Fibroblast of the aortic adventitia (primary cell): ENCODE data around the gene CCNL2. TPM values are rescaled to one million over a fixed set of nuclear protein-coding genes. Genes with fewer than 3 reads are reported as not detected.

Experiments
- DNase-seq: peaks from one replicate; pipeline ENCODE4 v3.0.0-alpha.2; 2010; ENCODE audit warnings: low read depth
- H3K4me3 ChIP-seq: 2 replicates; pipeline ENCODE4 v1.5.1; 2011; ENCODE audit warnings: low read depth, mild to moderate bottlenecking, control low read depth, low read length, moderate library complexity
- CTCF ChIP-seq: IDR thresholded peaks from 2 replicates; pipeline ENCODE4 v1.5.1; 2011; ENCODE audit warnings: mild to moderate bottlenecking, low read length, control low read depth, inconsistent platforms; ENCODE audit not compliant: insufficient read depth
- total RNA-seq: library from RNA; depleted of rRNA; stranded (reverse); fragments of >200 nt; gene quantifications from 2 replicates; pipeline ENCODE4 v1.2.3, GENCODE V29; 2012; ENCODE audit warnings: low replicate concordance

Gene CCNL2
- total RNA-seq, 1 donor, result 102 TPM

GRCh38 chr1:1400576-1401456 is 1.7 kb upstream of the CCNL2 start:
- DNase-seq, result no peak
- TF ChIP-seq CTCF, result no peak
- peak overlapping the region; percentile 98 for H3K4me3 ChIP-seq

GRCh38 chr1:1399872-1400575 is 889 bp upstream of the CCNL2 start:
- TF ChIP-seq CTCF, result no peak
- DNase-seq, result peak; percentile 34
- peak overlapping the region; percentile 98 for H3K4me3 ChIP-seq

- H3K4me3 ChIP-seq, result peak overlapping the region; percentile 94
- DNase-seq, result no peak
Observed at GRCh38 chr1:1398677-1399186, 403 bp downstream of the CCNL2 start.

GRCh38 chr1:1397839-1398523 is 1.2 kb downstream of the CCNL2 start:
- DNase-seq, result peak; percentile 43
- no peak for TF ChIP-seq CTCF
- peak overlapping the region; percentile 94 for H3K4me3 ChIP-seq

More at GRCh38 chr1:1398677-1399186, 403 bp downstream of the CCNL2 start:
- no peak for TF ChIP-seq CTCF

GRCh38 chr1:1395166-1395565 is 4.0 kb downstream of the CCNL2 start:
- no peak overlapping the region for H3K4me3 ChIP-seq
- TF ChIP-seq CTCF, result no peak
- DNase-seq, result no peak

- no peak for TF ChIP-seq CTCF
- H3K4me3 ChIP-seq, result no peak overlapping the region
- no peak for DNase-seq
Observed at GRCh38 chr1:1394116-1394515, 5.0 kb downstream of the CCNL2 start.
